ENCODE results near the gene GRAMD1B.

The GRAMD1B gene

GRCh38 chr11:123429913-123430720 is at the start of gene GRAMD1B:
GRAMD1B (plus strand) TSS chr11:123430269; CDS start chr11:123430793, 524 bp downstream.
- peak; percentile 89 for DNase-seq

- no peak for DNase-seq
These were observed 48.9 kb upstream of the GRAMD1B start for GRCh38 chr11:123381149-123381548.

- peak; percentile 94 for DNase-seq
These were observed 48.1 kb upstream of the GRAMD1B start for GRCh38 chr11:123381817-123382554.

- DNase-seq, result peak; percentile 32
These were observed 47.5 kb upstream of the GRAMD1B start for GRCh38 chr11:123382555-123383074.

GRCh38 chr11:123384116-123384515 is 46.0 kb upstream of the GRAMD1B start:
- DNase-seq, result no peak

GRCh38 chr11:123386796-123387510 is 43.1 kb upstream of the GRAMD1B start:
- DNase-seq, result no peak

GRCh38 chr11:123388640-123389039 is 41.4 kb upstream of the GRAMD1B start:
- DNase-seq, result no peak

GRCh38 chr11:123390146-123390545 is 39.9 kb upstream of the GRAMD1B start:
- no peak for DNase-seq

GRCh38 chr11:123391646-123392348 is 38.3 kb upstream of the GRAMD1B start:
- DNase-seq, result no peak

- no peak for DNase-seq
These were observed 37.6 kb upstream of the GRAMD1B start for GRCh38 chr11:123392431-123392830.

GRCh38 chr11:123392844-123393243 is 37.2 kb upstream of the GRAMD1B start:
- no peak for DNase-seq

- DNase-seq, result peak; percentile 51
These were observed 36.6 kb upstream of the GRAMD1B start for GRCh38 chr11:123393312-123393927.

GRCh38 chr11:123404676-123405075 is 25.4 kb upstream of the GRAMD1B start:
- no peak for DNase-seq

GRCh38 chr11:123405123-123405592 is 24.9 kb upstream of the GRAMD1B start:
- DNase-seq, result no peak

- no peak for DNase-seq
These were observed 23.5 kb upstream of the GRAMD1B start for GRCh38 chr11:123406441-123407129.

GRCh38 chr11:123407130-123407995 is 22.7 kb upstream of the GRAMD1B start:
- DNase-seq, result peak; percentile 74

GRCh38 chr11:123407996-123408597 is 22.0 kb upstream of the GRAMD1B start:
- no peak for DNase-seq

- no peak for DNase-seq
These were observed 21.2 kb upstream of the GRAMD1B start for GRCh38 chr11:123408619-123409455.
